IPS-18a (cell line): ENCODE data around the gene NEMP2.

Experiments
- H3K27ac ChIP-seq: one replicate; pipeline ENCODE4 v1.5.1; 2013; ENCODE audit warnings: low read length
- H3K27me3 ChIP-seq: one replicate; pipeline ENCODE4 v1.6.1; 2013; ENCODE audit warnings: mild to moderate bottlenecking, low read length; ENCODE audit not compliant: control insufficient read depth, insufficient read depth
- H3K36me3 ChIP-seq: one replicate; pipeline ENCODE4 v1.6.1; 2013; ENCODE audit warnings: low read depth, low read length; ENCODE audit not compliant: control insufficient read depth
- H3K4me1 ChIP-seq: one replicate; pipeline ENCODE4 v1.6.1; 2013; ENCODE audit warnings: low read depth, low read length; ENCODE audit not compliant: control insufficient read depth
- H3K4me3 ChIP-seq: one replicate; pipeline ENCODE4 v1.5.1; 2013; ENCODE audit warnings: low read length
- H3K9ac ChIP-seq: one replicate; pipeline ENCODE4 v1.6.1; 2013; ENCODE audit warnings: mild to moderate bottlenecking, low read length, moderate library complexity
- H3K9me3 ChIP-seq: one replicate; pipeline ENCODE4 v1.6.1; 2013; ENCODE audit warnings: low read depth, low read length; ENCODE audit not compliant: control insufficient read depth

The NEMP2 gene

GRCh38 chr2:190462611-190463010 is 71.9 kb downstream of the NEMP2 start:
- H3K4me1 ChIP-seq: no peaks in the 10 kb centered on the region
- no peaks in the 10 kb centered on the region for H3K27me3 ChIP-seq
- H3K9ac ChIP-seq: no peak overlapping the region
- no peaks in the 10 kb centered on the region for H3K9me3 ChIP-seq
- H3K27ac ChIP-seq: no peak overlapping the region
- H3K4me3 ChIP-seq: no peak overlapping the region
- H3K36me3 ChIP-seq: no peaks in the 10 kb centered on the region

GRCh38 chr2:190462181-190462580 is 72.3 kb downstream of the NEMP2 start:
- Histone ChIP-seq H3K36me3 (no peaks in the 10 kb centered on the region), H3K27ac (no peak overlapping the region), H3K4me1 (no peaks in the 10 kb centered on the region), H3K9ac (no peak overlapping the region), H3K27me3 (no peaks in the 10 kb centered on the region), H3K4me3 (no peak overlapping the region), H3K9me3 (no peaks in the 10 kb centered on the region)

GRCh38 chr2:190460487-190460886 is 74.0 kb downstream of the NEMP2 start:
- no peak overlapping the region for H3K4me3 ChIP-seq
- H3K9me3 ChIP-seq: no peaks in the 10 kb centered on the region
- no peaks in the 10 kb centered on the region for H3K27me3 ChIP-seq
- H3K36me3 ChIP-seq: no peaks in the 10 kb centered on the region
- no peak overlapping the region for H3K9ac ChIP-seq
- no peak overlapping the region for H3K27ac ChIP-seq
- no peaks in the 10 kb centered on the region for H3K4me1 ChIP-seq

- Histone ChIP-seq H3K27ac (no peak overlapping the region), H3K27me3 (no peaks in the 10 kb centered on the region), H3K9me3 (no peaks in the 10 kb centered on the region), H3K4me3 (no peak overlapping the region), H3K4me1 (no peaks in the 10 kb centered on the region), H3K9ac (no peak overlapping the region), H3K36me3 (no peaks in the 10 kb centered on the region)
These were observed 74.6 kb downstream of the NEMP2 start for GRCh38 chr2:190459881-190460280.

- Histone ChIP-seq H3K9ac (no peak overlapping the region), H3K36me3 (no peaks in the 10 kb centered on the region), H3K27ac (no peak overlapping the region), H3K4me3 (no peak overlapping the region), H3K27me3 (no peaks in the 10 kb centered on the region), H3K4me1 (no peaks in the 10 kb centered on the region), H3K9me3 (no peaks in the 10 kb centered on the region)
These were observed 76.0 kb downstream of the NEMP2 start for GRCh38 chr2:190458352-190459107.

- no peaks in the 10 kb centered on the region for H3K9me3 ChIP-seq
- H3K27me3 ChIP-seq: no peaks in the 10 kb centered on the region
- no peak overlapping the region for H3K27ac ChIP-seq
- H3K4me1 ChIP-seq: no peaks in the 10 kb centered on the region
- no peak overlapping the region for H3K4me3 ChIP-seq
- no peaks in the 10 kb centered on the region for H3K36me3 ChIP-seq
- no peak overlapping the region for H3K9ac ChIP-seq
These were observed 77.3 kb downstream of the NEMP2 start for GRCh38 chr2:190457256-190457655.

GRCh38 chr2:190456833-190457232 is 77.7 kb downstream of the NEMP2 start:
- Histone ChIP-seq H3K27me3 (no peaks in the 10 kb centered on the region), H3K36me3 (no peaks in the 10 kb centered on the region), H3K9ac (no peak overlapping the region), H3K4me3 (no peak overlapping the region), H3K9me3 (no peaks in the 10 kb centered on the region), H3K27ac (no peak overlapping the region), H3K4me1 (no peaks in the 10 kb centered on the region)

GRCh38 chr2:190455358-190456095 is 79.0 kb downstream of the NEMP2 start:
- H3K27me3 ChIP-seq: no peaks in the 10 kb centered on the region
- H3K27ac ChIP-seq: no peak overlapping the region
- H3K4me3 ChIP-seq: no peak overlapping the region
- H3K9me3 ChIP-seq: no peaks in the 10 kb centered on the region
- no peaks in the 10 kb centered on the region for H3K4me1 ChIP-seq
- H3K36me3 ChIP-seq: no peaks in the 10 kb centered on the region
- H3K9ac ChIP-seq: no peak overlapping the region

- no peak overlapping the region for H3K4me3 ChIP-seq
- H3K9ac ChIP-seq: no peak overlapping the region
- no peaks in the 10 kb centered on the region for H3K9me3 ChIP-seq
- H3K36me3 ChIP-seq: no peaks in the 10 kb centered on the region
- H3K4me1 ChIP-seq: no peaks in the 10 kb centered on the region
- H3K27ac ChIP-seq: no peak overlapping the region
- H3K27me3 ChIP-seq: no peaks in the 10 kb centered on the region
These were observed 79.7 kb downstream of the NEMP2 start for GRCh38 chr2:190454795-190455194.
